Duodenal mucosa (tissue), 2 donors: ENCODE data around the gene TJP3.

Experiments used
- H3K27ac ChIP-seq: one replicate; pipeline ENCODE4 v1.7.0; 2013; ENCODE audit warnings: low read depth, low read length
- H3K27me3 ChIP-seq, 2 donors: one replicate each; pipeline ENCODE4 v1.7.0; 2013; ENCODE audit warnings: low read length in 2 of 2, control low read depth in 1 of 2; ENCODE audit not compliant: insufficient read depth in 2 of 2, control insufficient read depth in 1 of 2
- H3K36me3 ChIP-seq, 2 donors: one replicate each; pipeline ENCODE4 v1.7.0; 2013; ENCODE audit warnings: low read length in 2 of 2, control low read depth in 1 of 2; ENCODE audit not compliant: insufficient read depth in 2 of 2, control insufficient read depth in 1 of 2
- H3K4me1 ChIP-seq, 2 donors: one replicate each; pipeline ENCODE4 v1.7.0; 2013; ENCODE audit warnings: low read length in 2 of 2, control low read depth in 1 of 2; ENCODE audit not compliant: insufficient read depth in 2 of 2, control insufficient read depth in 1 of 2
- H3K4me3 ChIP-seq, 2 donors: one replicate each; pipeline ENCODE4 v1.7.0; 2013; ENCODE audit warnings: low read length in 2 of 2, low read depth in 1 of 2
- H3K9ac ChIP-seq, 2 donors: one replicate each; pipeline ENCODE4 v1.7.0; 2013; ENCODE audit warnings: low read length in 2 of 2, low read depth in 1 of 2
- H3K9me3 ChIP-seq, 2 donors: one replicate each; pipeline ENCODE4 v1.7.0; 2013; ENCODE audit warnings: low read length in 2 of 2, control low read depth in 1 of 2; ENCODE audit not compliant: control insufficient read depth in 1 of 2

The TJP3 gene

DNA sequence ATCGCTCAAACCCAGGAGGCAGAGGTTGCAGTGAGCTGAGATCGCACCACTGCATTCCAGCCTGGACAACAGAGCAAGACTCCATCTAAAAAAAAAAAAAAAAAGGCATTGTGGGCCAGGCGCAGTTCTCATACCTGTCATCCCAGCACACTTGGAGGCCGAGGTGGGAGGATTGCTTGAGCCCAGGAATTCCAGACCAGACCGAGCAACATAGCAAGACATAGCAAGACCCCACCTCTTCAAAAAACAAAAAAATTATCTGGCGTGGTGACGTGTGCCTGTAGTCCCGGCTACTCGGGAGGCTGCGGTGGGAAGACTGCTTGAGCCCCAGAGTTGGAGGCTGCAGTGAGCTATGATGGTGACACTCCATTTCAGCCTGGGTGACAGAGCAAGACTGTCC is 25.9 kb upstream of the TJP3 start:
- Histone ChIP-seq H3K4me3 (no peak overlapping the region), H3K27me3 (no peaks in the 10 kb centered on the region), H3K36me3 (peaks cover 6 to 7% of the 10 kb centered on the region in 2 donors), H3K9me3 (peaks cover 0 to 5% of the 10 kb centered on the region in 2 donors), H3K27ac (no peak overlapping the region), H3K4me1 (peaks cover 0 to 1% of the 10 kb centered on the region in 2 donors), H3K9ac (no peak overlapping the region)

GRCh38 chr19:3682741-3683404 is 25.3 kb upstream of the TJP3 start:
- no peak overlapping the region for H3K27ac ChIP-seq

DNA sequence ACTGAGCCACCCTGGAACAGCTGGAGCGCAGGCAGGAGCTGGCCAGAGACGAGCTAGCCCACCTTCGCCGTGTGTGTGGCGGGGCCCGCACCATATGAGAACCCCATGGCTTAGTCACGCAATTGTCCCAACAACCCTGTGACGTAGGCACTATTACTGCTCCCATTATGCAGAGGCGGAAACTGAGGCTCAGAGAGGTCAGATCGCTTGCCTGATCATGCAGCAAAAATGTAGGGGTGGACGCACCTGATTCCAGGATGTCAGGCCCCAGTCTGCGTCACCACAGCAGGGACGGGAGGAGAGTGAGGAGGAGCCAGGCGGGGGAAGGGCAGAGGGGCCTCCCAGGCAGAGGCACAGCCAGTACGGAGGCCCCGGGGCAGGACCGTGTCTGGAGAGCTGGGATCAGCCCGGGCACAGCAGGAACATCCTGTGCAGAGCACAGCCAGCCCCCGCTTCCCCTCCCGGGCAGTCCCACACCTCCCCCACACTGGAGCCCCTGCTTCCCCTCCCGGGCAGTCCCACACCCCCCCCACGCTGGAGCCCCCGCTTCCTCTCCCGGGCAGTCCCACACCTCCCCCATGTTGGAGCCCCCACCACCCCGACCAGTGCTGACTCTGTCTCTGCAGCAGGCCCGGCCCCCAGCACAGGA is 24.7 kb upstream of the TJP3 start:
- Histone ChIP-seq H3K4me3 (no peak overlapping the region), H3K4me1 (peaks cover 5 to 13% of the 10 kb centered on the region in 2 donors), H3K27me3 (no peaks in the 10 kb centered on the region), H3K9me3 (peaks cover 0 to 5% of the 10 kb centered on the region in 2 donors), H3K9ac (no peak overlapping the region), H3K36me3 (peaks cover 6 to 7% of the 10 kb centered on the region in 2 donors), H3K27ac (no peak overlapping the region)

More at GRCh38 chr19:3682741-3683404, 25.3 kb upstream of the TJP3 start:
- H3K9me3 ChIP-seq = peaks cover 0 to 5% of the 10 kb centered on the region in 2 donors
- no peaks in the 10 kb centered on the region for H3K27me3 ChIP-seq
- H3K4me3 ChIP-seq = no peak overlapping the region
- peaks cover 6 to 7% of the 10 kb centered on the region in 2 donors for H3K36me3 ChIP-seq
- peaks cover 0 to 7% of the 10 kb centered on the region in 2 donors for H3K4me1 ChIP-seq
- no peak overlapping the region for H3K9ac ChIP-seq

- H3K27ac ChIP-seq = no peak overlapping the region
Observed at GRCh38 chr19:3684054-3684816, 23.9 kb upstream of the TJP3 start.

GRCh38 chr19:3684817-3685410 is 23.3 kb upstream of the TJP3 start:
- no peak overlapping the region for H3K27ac ChIP-seq
- peaks cover 0 to 5% of the 10 kb centered on the region in 2 donors for H3K9me3 ChIP-seq
- H3K36me3 ChIP-seq = peaks cover 6 to 7% of the 10 kb centered on the region in 2 donors
- no peaks in the 10 kb centered on the region for H3K27me3 ChIP-seq
- H3K9ac ChIP-seq = no peak overlapping the region
- H3K4me3 ChIP-seq = no peak overlapping the region
- peaks cover 5 to 15% of the 10 kb centered on the region in 2 donors for H3K4me1 ChIP-seq

More at GRCh38 chr19:3684054-3684816, 23.9 kb upstream of the TJP3 start:
- Histone ChIP-seq H3K9ac (no peak overlapping the region), H3K27me3 (no peaks in the 10 kb centered on the region), H3K4me3 (no peak overlapping the region), H3K36me3 (peaks cover 6 to 7% of the 10 kb centered on the region in 2 donors), H3K4me1 (peaks cover 5 to 15% of the 10 kb centered on the region in 2 donors), H3K9me3 (peaks cover 0 to 5% of the 10 kb centered on the region in 2 donors)

GRCh38 chr19:3687393-3687773 is 20.8 kb upstream of the TJP3 start:
- H3K36me3 ChIP-seq = peaks cover 6 to 7% of the 10 kb centered on the region in 2 donors
- H3K9me3 ChIP-seq = peaks cover 0 to 5% of the 10 kb centered on the region in 2 donors
- H3K4me3 ChIP-seq = peak overlapping the region; percentile 54 to 58
- no peak overlapping the region for H3K27ac ChIP-seq
- peak overlapping the region in 1 of 2 donors; percentile 33 for H3K9ac ChIP-seq
- peaks cover 5 to 15% of the 10 kb centered on the region in 2 donors for H3K4me1 ChIP-seq
- H3K27me3 ChIP-seq = no peaks in the 10 kb centered on the region

GRCh38 chr19:3687774-3688706 is 20.1 kb upstream of the TJP3 start:
- Histone ChIP-seq H3K4me3 (peak overlapping the region; percentile 54 to 58), H3K36me3 (peaks cover 6 to 7% of the 10 kb centered on the region in 2 donors), H3K27ac (no peak overlapping the region), H3K9ac (peak overlapping the region; percentile 27 to 33), H3K4me1 (peaks cover 5 to 15% of the 10 kb centered on the region in 2 donors), H3K9me3 (peaks cover 0 to 5% of the 10 kb centered on the region in 2 donors), H3K27me3 (no peaks in the 10 kb centered on the region)

DNA sequence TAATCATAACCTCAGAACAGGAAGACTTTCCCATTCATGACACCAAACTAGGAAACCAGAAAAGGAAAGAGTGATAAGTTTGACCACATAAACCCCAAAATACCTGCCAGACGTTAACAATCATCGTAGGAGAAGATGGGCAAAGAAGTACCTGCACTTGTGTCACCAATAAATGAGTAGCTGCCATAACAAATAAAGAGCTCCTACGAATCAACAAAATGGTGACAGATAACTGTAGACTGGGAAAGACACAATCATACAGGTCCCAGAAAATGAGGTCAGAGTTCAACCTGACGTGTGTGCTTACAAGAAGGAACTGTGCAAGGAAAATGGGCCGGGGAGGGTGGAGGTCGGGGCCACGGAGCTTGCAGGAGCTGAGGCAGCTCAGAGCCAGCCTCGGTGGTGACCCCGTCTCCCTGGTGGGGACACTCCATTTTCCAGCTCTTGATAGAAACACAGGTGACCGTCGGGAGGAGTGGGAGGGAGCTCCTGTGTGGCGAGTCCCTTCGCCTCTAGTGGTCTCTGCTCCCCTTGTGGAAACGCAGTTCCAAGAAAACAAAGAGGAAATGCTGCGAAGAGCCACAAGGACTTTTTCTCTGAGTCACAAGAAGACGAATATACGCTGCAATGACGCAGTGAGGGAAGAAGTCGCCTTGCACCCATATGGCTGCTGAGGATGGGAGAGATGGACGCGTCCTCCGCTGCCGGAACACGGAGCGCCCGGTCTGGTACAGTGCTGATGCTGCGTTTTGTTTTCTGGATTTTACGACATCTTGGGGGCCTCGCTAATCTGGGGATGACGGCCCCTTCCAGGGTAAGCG is 17.4 kb upstream of the TJP3 start:
- peaks cover 5 to 15% of the 10 kb centered on the region in 2 donors for H3K4me1 ChIP-seq
- H3K9ac ChIP-seq = no peak overlapping the region
- H3K9me3 ChIP-seq = no peaks in the 10 kb centered on the region
- no peaks in the 10 kb centered on the region for H3K27me3 ChIP-seq
- H3K4me3 ChIP-seq = no peak overlapping the region
- no peaks in the 10 kb centered on the region for H3K36me3 ChIP-seq
- no peak overlapping the region for H3K27ac ChIP-seq

DNA sequence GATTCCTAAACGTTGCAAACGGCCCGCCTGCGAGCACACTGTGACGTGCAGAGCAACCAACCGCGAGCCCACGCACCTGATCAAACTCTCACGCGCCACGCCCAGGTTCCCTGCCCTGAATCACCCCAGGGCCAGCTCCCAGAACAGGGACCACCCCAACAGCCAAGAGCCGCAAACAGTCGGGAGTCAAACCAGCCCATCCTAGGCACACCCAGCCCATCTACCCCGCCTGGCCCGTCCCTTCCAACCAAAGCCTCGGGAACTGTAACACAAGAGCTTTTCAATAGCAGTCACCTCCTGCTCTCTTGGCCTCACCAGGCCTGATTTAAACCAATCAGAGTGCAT is 16.8 kb upstream of the TJP3 start:
- Histone ChIP-seq H3K4me1 (peaks cover 5 to 15% of the 10 kb centered on the region in 2 donors), H3K27ac (no peak overlapping the region)

More for the DNA sequence above, 16.8 kb upstream of the TJP3 start:
- Histone ChIP-seq H3K4me3 (no peak overlapping the region), H3K9ac (no peak overlapping the region), H3K36me3 (no peaks in the 10 kb centered on the region), H3K9me3 (no peaks in the 10 kb centered on the region), H3K27me3 (no peaks in the 10 kb centered on the region)
